RWPE1 (cell line): Measurements from ENCODE around the gene OXGR1.

ENCODE experiments used
- CTCF ChIA-PET: fragments of 350-600 bp; sonication (Branson Sonifier 250); formaldehyde crosslinking; extraction: SDS; loops from one replicate; lab custom pipeline; 2021; lab: Yijun Ruan, JAX
- POLR2A ChIA-PET: fragments of 400-600 bp; formaldehyde crosslinking; extraction: SDS; loops from one replicate; lab custom pipeline; 2020; ENCODE audit warnings: antibody characterized with exemption; ENCODE audit not compliant: low non-redundant PET; lab: Yijun Ruan, JAX
- DNase-seq: peaks from one replicate; pipeline ENCODE4 v3.0.0; 2012; ENCODE audit warnings: low spot score
- H3K27ac ChIP-seq: fragments of 450-650 bp; 2 replicates; pipeline ENCODE4 v1.5.1; 2017
- TF ChIP-seq, protein P1 (sequence below): fragments of 450-650 bp; conservative IDR thresholded peaks from 2 replicates; pipeline ENCODE4 v1.5.1; 2017; ENCODE audit warnings: low read depth, mild to moderate bottlenecking

Gene OXGR1

DNA sequence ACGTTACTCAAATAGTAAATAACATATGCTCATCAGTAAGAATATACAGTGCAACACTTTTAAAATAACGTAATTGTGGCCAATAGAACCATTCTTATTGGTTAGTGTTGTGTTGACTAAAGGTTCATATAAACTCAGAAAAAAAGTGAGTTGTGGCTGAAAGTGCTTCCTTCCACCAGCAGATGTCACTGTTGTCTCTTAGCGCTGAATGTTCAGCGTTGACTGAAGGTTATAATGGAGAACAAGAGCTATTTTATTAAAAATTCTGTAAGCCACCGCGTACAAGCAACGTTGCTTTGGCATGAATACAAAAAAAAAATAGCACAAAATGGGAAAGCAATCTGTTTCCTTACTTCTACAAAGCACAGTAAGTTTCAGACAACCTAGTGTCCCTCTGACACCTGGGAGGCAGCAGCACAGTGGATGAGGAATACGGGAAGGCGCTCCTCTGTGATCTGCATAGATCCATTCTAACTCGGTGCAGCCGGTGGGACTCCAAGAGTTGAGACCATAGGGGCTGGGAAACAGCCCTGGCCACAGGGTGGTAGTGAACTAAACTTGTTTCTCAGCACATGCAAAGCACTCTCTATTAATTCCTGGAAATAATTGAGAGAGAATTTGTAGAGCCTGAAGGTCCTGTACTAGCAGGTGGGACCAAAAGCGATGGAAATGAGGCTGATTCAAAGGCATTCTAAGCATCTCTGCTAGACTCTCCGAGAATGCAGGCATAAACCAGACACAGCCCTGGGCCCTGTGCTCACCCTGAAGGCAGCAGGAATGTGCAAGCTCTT is 23.9 kb upstream of the OXGR1 start:
- no peak overlapping the region for H3K27ac ChIP-seq
- CTCF ChIA-PET = interaction anchor here (0.6 to 0.9 kb wide), 7 partner anchors 9 to 801 kb away, joined by 3 to 4 read pairs (median 4); no protein-coding TSS in a partner anchor
- TF ChIP-seq, protein P1, sequence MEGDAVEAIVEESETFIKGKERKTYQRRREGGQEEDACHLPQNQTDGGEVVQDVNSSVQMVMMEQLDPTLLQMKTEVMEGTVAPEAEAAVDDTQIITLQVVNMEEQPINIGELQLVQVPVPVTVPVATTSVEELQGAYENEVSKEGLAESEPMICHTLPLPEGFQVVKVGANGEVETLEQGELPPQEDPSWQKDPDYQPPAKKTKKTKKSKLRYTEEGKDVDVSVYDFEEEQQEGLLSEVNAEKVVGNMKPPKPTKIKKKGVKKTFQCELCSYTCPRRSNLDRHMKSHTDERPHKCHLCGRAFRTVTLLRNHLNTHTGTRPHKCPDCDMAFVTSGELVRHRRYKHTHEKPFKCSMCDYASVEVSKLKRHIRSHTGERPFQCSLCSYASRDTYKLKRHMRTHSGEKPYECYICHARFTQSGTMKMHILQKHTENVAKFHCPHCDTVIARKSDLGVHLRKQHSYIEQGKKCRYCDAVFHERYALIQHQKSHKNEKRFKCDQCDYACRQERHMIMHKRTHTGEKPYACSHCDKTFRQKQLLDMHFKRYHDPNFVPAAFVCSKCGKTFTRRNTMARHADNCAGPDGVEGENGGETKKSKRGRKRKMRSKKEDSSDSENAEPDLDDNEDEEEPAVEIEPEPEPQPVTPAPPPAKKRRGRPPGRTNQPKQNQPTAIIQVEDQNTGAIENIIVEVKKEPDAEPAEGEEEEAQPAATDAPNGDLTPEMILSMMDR = peak; percentile 90
- POLR2A ChIA-PET = no interaction called here
- peak; percentile 38 for DNase-seq

DNA sequence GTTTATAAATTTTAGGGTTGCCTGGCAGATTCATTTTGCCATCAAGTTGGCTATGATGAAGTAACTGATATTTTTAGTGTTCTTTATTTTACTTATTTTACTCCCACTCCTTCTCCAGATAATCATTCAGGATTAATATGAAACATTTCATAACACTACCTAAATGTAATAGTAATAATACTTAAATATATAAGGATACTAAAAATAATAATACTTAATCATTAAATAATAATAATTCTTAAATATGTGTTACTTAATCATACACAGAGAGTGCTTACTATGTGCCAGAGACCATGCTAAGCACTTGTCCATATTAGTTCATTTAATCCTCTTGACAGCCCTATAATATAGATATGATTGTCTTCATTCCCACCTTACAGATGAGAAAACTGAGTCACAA is 23.0 kb upstream of the OXGR1 start:
- no peak overlapping the region for H3K27ac ChIP-seq
- POLR2A ChIA-PET = no interaction called here
- CTCF ChIA-PET = interaction anchor here (0.5 kb wide), 1 partner anchor 947 kb away, joined by 5 read pairs; no protein-coding TSS in a partner anchor
- DNase-seq = no peak
- TF ChIP-seq, protein P1 = no peak

DNA sequence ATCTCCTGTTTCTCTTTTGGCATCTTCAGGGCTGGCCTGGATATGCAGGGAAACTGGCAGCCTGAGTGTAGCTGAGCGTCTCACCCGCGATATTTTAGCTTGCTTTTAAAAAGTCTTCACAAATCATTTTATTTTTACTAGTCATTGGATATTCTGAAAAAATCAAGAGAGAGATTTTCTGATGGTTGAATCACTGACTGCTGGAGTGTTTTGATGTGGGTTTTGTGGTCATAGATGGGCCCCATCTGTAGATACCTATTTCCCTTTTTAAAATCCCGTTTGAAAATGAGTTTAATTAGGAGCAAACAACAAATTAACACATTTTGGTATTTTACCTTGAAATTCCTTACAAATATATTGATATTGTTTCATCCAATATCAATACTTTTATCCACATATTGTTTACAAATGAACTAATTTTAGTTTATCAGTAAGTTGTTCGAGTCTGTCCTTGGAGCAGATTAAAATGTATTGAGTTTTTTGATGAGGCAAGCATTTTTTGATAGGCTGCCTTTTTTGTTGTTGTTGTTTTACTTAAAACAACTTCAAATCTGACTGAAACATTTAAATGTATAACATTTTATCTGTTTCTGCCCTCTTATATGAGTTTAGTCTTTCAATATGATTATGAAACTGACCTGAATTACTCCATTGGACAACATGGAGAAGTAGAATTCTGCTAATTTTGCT is 21.5 kb upstream of the OXGR1 start:
- POLR2A ChIA-PET = no interaction called here

DNA sequence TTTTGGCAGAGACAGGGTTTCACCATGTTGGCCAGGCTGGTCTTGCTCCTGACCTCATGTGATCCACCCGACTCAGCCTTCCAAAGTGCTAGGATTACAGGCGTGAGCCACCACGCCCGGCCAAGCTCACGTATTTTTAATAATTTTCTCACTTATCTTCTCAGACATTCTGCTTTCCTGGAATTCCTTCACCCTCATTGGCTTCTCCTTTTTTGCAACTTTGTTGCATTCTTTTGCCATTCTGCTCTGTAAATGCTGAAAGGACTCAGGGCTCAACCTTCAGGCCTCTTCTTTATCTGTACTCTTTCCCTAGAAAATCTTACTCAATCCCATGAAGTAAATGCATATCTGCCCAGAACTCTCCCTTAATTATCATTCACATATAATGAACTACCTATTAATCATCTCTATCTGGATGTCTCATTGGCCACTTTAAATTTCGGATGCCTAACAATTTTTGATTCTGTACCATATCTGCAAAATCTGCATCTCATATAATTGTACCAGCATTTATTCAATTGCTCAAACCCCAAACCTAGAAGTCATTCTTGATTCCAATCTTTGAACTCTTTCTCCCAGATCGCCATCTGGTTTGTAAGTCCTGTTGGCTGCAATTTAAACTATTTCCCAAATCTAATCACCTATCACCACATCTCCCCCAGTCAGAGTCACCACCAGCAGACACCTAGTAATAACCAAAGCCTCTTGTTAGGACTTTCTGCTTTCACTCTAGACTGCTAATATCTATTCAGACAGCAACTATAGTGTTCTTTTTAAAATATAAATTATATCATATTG is 18.2 kb upstream of the OXGR1 start:
- DNase-seq = no peak
- ChIA-PET POLR2A (no interaction called here), CTCF (no interaction called here)
- no peak overlapping the region for H3K27ac ChIP-seq
- TF ChIP-seq, protein P1 = no peak

More for the DNA sequence above, 21.5 kb upstream of the OXGR1 start:
- no peak overlapping the region for H3K27ac ChIP-seq
- no peak for DNase-seq
- TF ChIP-seq, protein P1 = no peak
- CTCF ChIA-PET = no interaction called here

DNA sequence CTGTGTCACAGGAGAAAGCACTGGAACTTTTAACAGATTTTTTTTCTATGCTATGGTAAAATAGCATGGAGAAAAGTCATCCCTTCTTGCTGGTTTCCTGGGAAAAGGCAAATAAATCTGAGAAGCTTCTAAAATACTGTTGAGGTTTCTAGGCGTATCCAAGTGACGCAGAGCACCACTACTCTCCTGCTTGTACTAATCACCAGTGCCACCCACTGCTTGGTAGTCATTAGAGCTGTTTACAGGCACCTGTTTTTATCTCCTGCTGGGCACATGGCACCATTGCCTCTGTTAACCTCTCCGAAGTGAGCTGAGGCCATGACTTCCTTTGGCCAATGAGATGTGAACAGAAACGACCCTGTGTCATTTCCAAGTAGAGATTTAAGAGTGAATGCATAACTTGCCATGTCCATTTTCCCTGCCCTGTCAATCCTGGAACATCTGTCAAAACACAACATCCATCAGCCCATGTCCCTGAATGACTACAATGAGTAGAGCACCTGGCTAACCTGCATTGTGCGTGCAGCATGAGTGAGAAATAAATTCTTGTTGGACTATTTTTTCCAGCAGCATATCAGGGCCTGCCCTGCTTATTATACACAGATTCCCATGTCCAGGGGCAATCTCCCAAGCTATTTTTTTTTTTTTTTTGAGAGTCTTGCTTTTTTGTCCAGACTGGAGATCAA is 17.3 kb upstream of the OXGR1 start:
- DNase-seq = no peak
- no peak overlapping the region for H3K27ac ChIP-seq
- ChIA-PET CTCF (interaction anchor here (0.7 kb wide), 1 partner anchor 993 kb away, joined by 3 read pairs; no protein-coding TSS in a partner anchor), POLR2A (no interaction called here)
- TF ChIP-seq, protein P1 = no peak
